Measurements from ENCODE around the gene TTC9B. TPM values are rescaled to one million over a fixed set of nuclear protein-coding genes. Genes with fewer than 3 reads are reported as not detected.

Gene TTC9B
- total RNA-seq, 2 donors from 2014 or later: not detected

GRCh38 chr19:40200341-40201099, 17.7 kb downstream of the TTC9B start:
- Histone ChIP-seq H3K4me1 (replicated peaks) (no peaks in the 10 kb centered on the region), H3K9me3 (no peaks in the 10 kb centered on the region), H3K4me3 (no peak overlapping the region), H3K27me3 (replicated peaks; ENCODE audit: insufficient read depth) (no peaks in the 10 kb centered on the region), H3K27ac (no peak overlapping the region), H3K36me3 (no peaks in the 10 kb centered on the region)
- TF ChIP-seq POLR2A (IDR thresholded peaks at IDR 0.05): no peak
- no peak for TF ChIP-seq CTCF (IDR thresholded peaks at IDR 0.05)
- TF ChIP-seq POLR2AphosphoS5 (IDR thresholded peaks at IDR 0.05): no peak
- intact Hi-C loops (cut with DNase I): no loop called here
- DNase-seq (ENCODE audit: low spot score): no peak
- WGBS: 79% methylated on average over 9 of the region's 9 CpGs

- Histone ChIP-seq H3K4me1 (replicated peaks) (no peaks in the 10 kb centered on the region), H3K27ac (no peak overlapping the region), H3K4me3 (no peak overlapping the region), H3K27me3 (replicated peaks; ENCODE audit: insufficient read depth) (no peaks in the 10 kb centered on the region), H3K36me3 (no peaks in the 10 kb centered on the region), H3K9me3 (no peaks in the 10 kb centered on the region)
- intact Hi-C loops (cut with DNase I): no loop called here
- TF ChIP-seq POLR2AphosphoS5 (IDR thresholded peaks at IDR 0.05): no peak
- TF ChIP-seq POLR2A (IDR thresholded peaks at IDR 0.05): no peak
- no peak for TF ChIP-seq CTCF (IDR thresholded peaks at IDR 0.05)
- WGBS: 95% methylated on average over 28 of the region's 29 CpGs
- no peak for DNase-seq (ENCODE audit: low spot score)
Measured at GRCh38 chr19:40198272-40198990, 19.8 kb downstream of the TTC9B start.

- no peaks in the 10 kb centered on the region for H3K27me3 ChIP-seq (replicated peaks; ENCODE audit: insufficient read depth)
- no peaks in the 10 kb centered on the region for H3K36me3 ChIP-seq
- 80% methylated on average over 3 of the region's 3 CpGs for WGBS
- no peak overlapping the region for H3K27ac ChIP-seq
- no peak for DNase-seq (ENCODE audit: low spot score)
- peaks cover 8% of the 10 kb centered on the region for H3K4me1 ChIP-seq (replicated peaks)
- H3K9me3 ChIP-seq: no peaks in the 10 kb centered on the region
- intact Hi-C loops (cut with DNase I): no loop called here
- TF ChIP-seq POLR2AphosphoS5 (IDR thresholded peaks at IDR 0.05): no peak
- no peak for TF ChIP-seq POLR2A (IDR thresholded peaks at IDR 0.05)
- no peak for TF ChIP-seq CTCF (IDR thresholded peaks at IDR 0.05)
- H3K4me3 ChIP-seq: no peak overlapping the region
Measured at GRCh38 chr19:40193587-40193849, 24.7 kb downstream of the TTC9B start.

GRCh38 chr19:40192758-40193586, 25.2 kb downstream of the TTC9B start:
- 81% methylated on average over 5 of the region's 5 CpGs for WGBS

More at GRCh38 chr19:40192758-40193586, 25.2 kb downstream of the TTC9B start:
- H3K4me1 ChIP-seq (replicated peaks): peaks cover 8% of the 10 kb centered on the region
- TF ChIP-seq CTCF (IDR thresholded peaks at IDR 0.05): no peak
- TF ChIP-seq POLR2A (IDR thresholded peaks at IDR 0.05): no peak
- TF ChIP-seq POLR2AphosphoS5 (IDR thresholded peaks at IDR 0.05): no peak
- no peaks in the 10 kb centered on the region for H3K9me3 ChIP-seq
- no peak overlapping the region for H3K27ac ChIP-seq
- DNase-seq (ENCODE audit: low spot score): no peak
- no peak overlapping the region for H3K4me3 ChIP-seq
- intact Hi-C loops (cut with DNase I): no loop called here
- H3K36me3 ChIP-seq: no peaks in the 10 kb centered on the region
- no peaks in the 10 kb centered on the region for H3K27me3 ChIP-seq (replicated peaks; ENCODE audit: insufficient read depth)
